ENCODE data around the gene CMTM7.

DNA sequence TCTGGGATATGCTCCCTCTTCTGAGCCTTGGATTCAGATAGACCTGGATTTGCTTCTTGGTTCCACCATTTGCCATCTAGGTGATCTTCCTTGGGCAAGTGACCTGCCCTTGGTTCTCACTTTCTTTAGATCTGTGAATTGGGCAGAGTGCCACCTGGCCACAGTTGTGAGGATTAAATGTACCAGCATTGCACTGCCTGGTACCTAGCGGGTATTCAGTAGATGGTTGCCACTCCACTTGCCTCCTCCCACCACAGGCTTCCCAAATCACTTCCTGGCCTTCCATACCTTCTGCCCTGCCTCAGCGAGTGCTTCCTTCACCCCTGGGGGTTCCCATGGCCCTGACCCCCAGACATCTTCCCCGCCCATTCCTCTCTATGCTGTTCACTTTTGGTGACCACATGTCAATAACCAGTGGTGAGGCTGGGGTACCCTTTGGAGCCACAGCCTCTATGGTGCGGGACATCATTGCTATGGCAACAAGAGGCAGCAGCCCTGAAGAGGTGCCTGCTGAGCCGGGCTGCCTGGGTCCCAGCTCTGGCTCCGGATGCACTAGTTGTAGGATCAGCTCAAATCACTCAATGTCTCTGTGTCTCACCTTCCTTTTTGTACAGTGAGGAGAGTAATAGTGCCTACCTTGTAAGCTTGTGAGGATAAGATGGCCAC is 40.5 kb downstream of the CMTM7 start:
- no peak for TF ChIP-seq POLR2A (IDR thresholded peaks at IDR 0.05)
- no peak for TF ChIP-seq CTCF (IDR thresholded peaks at IDR 0.05)
